GM19468 (cell line): ENCODE results near the gene SPATS2.

Experiments used
- ATAC-seq: cut with Tn5 transposase; IDR thresholded peaks from one replicate; pipeline ENCODE4 v1.9.1; 2021; ENCODE audit warnings: mild to moderate bottlenecking, moderate library complexity, moderate number of reproducible peaks; ENCODE audit not compliant: unreplicated experiment; ENCODE audit errors: extremely low read depth

SPATS2 gene

GRCh38 chr12:49335118-49335954 is 31.9 kb upstream of the SPATS2 start:
- ATAC-seq = no peak

- no peak for ATAC-seq
Observed at GRCh38 chr12:49335955-49336644, 31.2 kb upstream of the SPATS2 start.

DNA sequence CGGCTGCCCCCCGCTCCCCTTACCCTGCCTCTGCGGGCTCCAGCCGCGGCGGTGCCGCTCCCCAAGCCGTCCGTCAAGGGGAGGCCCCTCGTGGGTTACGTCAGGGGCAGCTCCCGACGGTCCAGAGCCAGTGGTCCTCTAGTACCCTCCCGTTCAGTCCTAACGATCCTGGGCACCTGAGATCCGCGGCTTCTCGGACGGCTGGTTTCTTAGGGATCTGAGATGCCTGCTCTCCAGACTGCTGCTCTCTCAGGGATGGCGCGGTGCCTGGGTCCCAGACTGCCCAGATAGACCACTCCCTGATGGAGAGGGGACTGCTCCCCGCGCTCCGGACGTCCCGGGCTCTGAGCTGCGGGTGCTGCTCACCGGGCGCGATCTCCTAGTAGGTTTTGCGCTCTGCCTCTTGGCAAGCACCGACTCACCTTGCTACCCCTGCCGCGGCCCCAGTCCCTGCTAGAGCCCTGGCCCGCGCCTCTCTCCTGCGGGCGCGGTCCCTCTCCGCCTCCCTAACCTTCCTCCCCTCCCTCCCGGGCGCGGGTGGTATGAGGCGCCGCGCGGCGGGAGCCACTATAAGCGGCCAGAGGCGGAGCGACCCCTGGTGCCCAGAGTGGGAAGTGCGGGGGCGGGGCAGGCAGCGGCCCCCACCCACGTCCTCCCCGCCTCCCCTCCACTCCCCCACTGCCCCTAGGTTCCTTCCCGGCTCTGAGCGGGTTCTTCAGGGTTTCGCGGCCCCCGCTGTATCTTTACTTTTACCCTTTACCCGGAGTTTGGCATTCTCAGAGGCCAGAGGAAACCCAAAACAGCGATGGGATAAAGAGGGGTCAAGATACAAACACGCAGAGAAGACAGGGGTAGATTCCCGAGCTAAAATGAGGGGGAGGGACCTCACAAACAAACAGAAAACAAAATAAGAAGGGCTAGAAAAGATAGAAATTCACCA is 30.3 kb upstream of the SPATS2 start, which contains the start of gene C1QL4:
C1QL4 (minus strand) TSS at position 544 of the 940 bp plus-strand sequence. CDS start 711 bp downstream, outside the sequence.
- no peak for ATAC-seq

DNA sequence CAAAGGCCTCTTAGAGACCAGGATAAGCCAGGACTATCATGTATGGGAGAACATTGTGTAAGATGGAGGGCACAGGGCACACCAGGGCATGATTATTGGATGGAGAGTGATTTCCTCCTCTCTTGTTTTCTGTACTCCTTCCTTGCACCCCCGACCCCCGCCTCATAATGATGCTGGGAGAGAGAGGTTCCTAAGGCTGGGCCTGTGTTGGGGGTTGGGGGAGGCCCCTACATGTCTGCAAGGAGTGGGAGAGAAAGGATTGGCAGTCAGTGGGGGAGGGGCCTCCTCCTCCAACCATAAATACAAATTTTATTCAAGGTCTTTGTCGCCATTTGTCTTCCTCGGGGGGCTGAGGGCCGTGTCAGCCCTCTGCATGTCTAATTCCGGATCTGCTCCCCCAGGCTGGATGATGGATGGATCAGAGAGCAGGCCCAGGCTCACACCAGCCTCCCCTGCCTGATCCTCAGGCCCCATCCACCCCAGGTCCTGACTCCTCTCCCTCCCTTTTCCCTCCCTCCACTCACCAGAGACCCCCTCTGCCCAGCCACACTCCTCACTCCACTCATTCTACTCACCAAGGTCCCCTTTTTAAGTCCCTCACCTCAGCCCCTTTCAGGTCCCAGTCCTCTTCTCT is 28.3 kb upstream of the SPATS2 start:
- no peak for ATAC-seq

DNA sequence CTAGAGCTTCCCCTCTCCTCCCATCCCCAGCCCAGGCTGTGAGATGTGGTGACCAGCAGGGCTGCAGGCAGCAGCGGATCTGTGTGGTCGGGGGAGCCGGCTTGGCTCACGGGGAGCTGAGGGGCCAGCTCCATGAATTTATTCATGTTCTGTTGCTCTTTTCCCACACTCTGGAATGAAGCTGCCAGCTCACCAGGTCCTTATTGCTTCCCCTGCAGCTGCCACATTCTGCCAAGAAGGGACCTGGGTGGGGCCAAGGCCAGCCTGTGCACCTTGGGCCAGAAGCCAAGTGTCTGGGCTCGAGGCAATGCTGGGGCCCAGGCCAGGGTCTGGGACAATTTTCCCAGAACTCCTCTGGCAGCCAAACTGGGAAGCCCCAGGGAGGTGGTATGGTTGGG is 27.8 kb upstream of the SPATS2 start:
- no peak for ATAC-seq

GRCh38 chr12:49340095-49340870 is 27.0 kb upstream of the SPATS2 start:
- ATAC-seq = no peak

DNA sequence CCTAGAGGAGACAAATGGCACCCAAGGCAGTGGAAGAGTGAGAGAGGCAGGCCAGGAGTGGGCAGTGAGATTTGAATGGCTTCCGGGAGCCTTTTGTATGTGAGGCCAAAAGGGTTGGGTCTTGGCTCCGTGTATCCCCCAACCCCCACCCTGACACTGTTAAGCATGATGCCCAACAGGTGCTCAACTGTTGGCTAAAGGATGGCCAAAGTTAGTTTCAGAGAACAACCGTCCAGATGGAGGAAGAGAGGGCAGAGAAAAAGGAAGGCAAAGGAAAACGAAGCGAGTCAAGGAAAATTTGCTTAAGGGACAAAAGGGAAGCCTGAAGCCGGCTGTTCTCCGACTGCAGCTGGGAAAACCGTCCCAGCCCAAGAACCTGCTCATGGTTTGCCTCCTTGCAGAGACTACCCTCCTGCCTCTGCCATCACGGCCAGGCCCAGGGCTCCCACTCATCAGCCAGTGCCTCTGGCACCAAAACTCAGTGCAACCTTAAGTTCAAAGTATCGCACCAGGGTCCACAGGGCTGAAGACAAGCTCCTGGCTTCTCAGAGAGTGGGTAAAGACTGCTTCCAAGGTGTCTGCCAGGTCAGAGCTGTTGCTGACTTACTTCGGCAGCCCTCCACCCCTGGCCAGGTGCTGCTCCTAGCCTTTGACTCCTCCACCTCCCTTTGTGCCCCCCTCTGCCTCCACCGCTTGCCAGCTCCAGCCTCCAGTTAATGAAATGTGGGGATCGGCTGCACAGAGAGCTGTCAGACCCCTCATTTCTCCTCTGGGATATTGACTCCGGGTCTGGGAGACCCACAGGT is 26.1 kb upstream of the SPATS2 start:
- no peak for ATAC-seq

- no peak for ATAC-seq
Observed at GRCh38 chr12:49341777-49342065, 25.5 kb upstream of the SPATS2 start.

DNA sequence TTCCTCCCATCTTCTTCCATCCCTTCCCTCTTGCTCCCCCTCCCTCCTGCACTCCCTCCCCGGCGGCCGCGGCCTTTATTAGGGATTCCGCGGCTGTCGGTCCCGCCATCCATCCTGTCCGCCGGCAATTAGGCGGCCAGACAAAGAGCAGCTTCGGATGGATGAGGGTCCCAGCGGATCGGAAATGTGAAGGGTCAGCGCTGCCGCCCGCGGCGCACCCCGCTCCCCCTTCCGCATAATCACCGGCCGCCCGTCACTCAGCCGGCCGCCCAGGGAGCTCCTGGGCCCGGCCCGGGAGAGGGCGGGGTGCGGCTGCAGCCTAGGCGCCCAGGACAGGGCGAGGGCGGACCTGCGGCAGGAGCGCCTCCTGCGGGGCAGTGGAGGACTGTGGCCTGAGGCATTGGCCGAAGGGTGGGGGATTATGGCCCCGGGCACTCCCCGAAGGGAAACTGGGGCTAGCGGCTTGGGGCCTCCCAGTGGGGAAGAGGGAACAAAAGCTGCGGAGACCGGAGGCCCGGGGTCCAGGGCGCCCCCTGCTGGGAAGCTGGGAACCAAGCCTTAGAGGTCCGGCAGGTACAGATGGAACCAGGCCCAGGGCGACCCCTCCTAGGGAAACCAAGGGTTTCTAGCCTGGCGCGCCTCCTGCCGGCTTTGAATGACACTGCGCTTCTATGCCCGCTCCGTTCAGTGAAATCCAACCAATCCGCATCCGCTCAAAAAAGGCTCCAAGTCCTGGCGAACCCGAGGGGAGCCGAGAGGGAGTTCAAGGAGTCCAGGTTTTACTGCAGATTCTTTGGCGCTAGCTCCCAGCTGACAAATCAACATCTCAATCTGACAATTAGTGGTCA is 25.0 kb upstream of the SPATS2 start:
- no peak for ATAC-seq

DNA sequence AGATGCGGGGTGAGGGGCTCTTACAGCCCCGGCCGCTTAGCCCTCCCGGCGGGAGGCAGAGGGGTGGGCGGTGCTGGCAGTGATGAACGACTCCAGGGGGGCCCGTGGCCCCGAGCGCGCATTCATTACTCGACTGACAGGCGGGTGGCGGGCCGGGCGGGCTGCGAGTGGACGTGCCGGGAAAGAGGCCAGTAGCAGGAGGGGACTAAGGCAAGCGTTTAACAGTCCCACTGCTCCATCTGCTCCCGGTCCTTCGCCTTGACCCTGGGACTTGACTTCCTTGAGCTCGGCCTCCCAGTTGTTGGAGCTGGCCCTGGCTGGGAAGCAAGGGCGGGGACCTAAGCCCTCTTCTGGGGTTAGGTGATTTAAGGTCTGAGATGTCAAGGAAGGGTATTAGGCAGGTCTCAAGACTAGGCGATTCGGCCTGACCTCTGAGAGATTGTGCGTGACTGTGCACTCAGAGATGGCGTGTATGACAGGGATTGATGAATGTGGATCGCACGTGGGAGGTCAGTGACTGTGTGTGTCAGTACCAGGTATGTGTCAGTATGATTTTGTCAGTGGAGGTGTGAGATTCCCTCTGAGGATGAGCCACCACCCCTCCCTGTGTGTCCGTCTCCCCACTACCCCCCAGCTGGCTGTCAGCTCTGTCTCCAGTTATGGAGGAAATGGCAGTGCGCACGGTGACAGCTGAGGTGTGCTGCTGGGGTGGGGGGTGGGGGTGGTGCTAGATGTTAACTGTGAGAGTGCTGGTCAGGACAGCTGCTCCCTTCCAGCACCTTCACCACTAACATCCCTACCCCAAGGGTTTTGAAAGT is 24.1 kb upstream of the SPATS2 start:
- no peak for ATAC-seq

DNA sequence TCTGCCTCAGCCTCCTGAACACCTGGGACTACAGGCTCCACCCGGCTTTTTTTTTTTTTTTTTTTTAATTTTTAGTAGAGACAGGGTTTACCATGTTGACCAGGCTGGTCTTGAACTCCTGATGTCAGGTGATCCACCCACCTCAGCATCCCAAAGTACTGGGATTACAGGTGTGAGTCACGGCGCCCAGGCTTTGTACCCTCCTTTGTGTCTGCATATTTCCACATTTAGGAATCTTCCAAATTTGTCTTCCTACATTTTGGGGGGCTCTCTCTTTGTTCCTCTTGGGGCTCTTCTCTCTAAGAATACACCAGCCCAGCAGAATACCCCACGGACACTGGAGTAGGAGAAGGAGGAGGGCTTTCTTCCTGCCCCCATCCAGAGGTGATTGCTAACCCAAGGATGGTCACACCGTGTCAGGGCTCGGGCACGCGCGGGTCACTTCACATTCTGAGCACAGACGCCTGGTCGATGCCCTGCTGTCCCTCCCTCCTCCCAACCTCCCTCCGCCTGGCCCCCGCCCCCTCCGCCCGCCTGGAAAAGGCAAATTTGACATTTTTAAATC is 22.7 kb upstream of the SPATS2 start:
- ATAC-seq = no peak

DNA sequence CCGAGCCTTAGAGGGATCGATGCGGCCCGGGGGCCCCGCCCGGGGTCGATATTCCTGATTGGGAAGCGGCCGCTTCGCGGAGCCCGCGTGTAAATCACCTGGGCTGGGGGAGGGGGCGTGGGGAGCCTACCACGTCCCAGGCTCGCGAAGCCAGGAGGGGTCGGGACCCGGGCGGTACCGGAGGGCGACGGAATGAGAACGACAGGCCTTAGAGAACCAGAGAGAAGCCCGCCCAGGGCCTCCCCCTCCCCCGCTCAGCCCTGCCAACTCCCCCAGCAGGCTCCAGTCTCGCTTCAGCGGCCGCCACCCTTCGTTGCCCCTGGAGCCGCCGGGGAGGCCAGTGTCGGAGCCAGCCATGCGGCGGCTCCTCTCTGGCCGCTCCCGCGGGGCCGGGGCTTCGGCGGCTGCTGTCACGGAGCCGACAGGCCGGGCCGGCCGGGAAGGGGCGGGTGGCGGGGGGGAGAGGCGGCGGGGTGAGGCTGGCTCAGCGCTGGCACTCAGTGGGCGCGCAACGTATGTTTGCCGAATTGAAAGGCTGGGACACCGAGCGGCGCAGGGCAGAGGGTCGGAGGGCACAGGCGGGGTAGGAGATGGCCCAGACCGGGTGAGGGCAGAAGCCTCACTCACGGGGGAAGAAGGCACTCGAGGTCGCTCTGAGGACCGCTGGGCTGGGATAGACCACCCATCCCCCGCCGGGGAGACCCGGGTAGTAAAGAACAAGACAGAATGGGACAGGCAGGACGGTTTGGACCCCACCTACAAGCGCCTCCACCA is 22.0 kb upstream of the SPATS2 start:
- no peak for ATAC-seq

- no peak for ATAC-seq
Observed at GRCh38 chr12:49345825-49346658, 21.2 kb upstream of the SPATS2 start.

DNA sequence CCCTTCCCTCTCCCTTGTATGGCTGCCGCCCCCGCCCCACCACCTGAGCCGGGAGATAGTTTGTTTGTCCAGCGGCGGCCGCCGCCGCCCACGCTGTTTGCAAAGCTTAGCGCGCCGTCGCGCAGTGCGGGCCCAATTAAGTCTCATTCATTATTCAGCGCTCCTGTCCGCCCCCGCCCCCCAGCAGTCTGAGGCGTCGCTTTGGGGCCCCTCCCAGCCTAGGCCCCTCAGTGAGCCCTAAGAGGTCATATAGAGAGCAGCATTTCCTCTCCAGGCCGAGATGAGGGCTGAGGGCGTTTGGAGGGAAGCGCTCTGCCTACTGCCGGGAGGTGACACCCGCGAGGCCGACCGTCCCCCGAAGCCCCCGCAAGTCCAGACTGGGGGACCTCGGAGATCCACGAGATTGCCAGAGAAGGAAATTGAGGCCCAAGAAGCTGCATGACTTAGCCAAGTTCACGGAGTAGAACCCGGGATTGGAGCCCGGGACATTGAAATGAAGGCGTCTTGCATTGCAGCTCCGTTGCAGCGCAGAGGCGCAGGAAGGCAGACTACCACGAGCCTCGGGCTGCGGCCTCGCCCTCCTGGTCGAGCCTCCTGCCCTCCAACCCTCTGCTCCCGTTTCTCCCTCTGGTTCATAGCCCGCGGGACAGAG is 20.5 kb upstream of the SPATS2 start, which contains the start of gene DNAJC22:
DNAJC22 (plus strand) TSS at position 230 of the 652 bp plus-strand sequence. CDS start 1,985 bp downstream, outside the sequence.
- no peak for ATAC-seq
